ENCODE data around the gene STUM.
"Not testable (repeated sequence)": the region's sequence is repeated elsewhere in the genome, so short reads cannot be mapped to it uniquely, and the experiment has no call there.

The STUM gene, protein sequence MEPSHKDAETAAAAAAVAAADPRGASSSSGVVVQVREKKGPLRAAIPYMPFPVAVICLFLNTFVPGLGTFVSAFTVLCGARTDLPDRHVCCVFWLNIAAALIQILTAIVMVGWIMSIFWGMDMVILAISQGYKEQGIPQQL

DNA sequence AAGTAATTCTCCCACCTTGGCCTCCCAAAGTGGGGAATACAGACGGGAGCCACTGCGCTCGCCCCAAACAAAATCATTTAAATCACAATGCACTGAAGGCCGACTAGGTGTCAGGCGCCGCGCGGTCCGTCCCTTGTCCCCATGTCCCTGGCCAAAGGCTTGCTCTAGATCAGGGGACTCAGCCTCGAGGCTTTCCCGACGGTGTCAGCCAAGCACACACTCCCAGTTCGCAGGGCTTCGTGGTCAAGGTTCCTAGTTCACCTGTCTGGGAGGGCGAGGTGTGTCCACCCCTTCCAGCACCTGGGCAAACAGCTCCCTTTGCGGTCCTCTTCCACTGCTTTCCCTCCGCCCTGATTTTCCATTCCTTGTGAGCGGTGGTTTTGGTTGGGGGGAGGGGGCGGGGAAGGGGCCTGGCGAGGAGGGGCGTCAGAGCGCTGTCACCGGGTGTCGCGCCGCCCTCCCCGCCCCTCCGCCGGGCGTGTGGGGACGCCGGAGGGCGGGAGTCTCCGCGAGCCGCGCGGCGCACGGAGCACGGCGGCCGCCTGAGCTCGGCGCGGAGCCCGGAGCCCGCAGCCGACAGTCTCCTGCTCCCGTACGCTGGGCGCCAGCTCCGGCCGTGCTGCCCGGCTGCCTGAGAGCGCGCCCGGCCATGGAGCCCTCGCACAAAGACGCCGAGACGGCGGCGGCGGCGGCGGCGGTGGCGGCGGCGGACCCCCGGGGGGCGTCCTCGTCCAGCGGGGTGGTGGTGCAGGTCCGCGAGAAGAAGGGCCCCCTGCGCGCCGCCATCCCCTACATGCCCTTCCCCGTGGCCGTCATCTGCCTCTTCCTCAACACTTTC, at the start of gene STUM:
TSS of gene STUM (plus strand) at position 509 of the 838 bp plus-strand sequence. CDS start at position 650, 141 bp downstream.
- DNase-seq, result peak in 1 of 2 experiments; percentile 16

DNA sequence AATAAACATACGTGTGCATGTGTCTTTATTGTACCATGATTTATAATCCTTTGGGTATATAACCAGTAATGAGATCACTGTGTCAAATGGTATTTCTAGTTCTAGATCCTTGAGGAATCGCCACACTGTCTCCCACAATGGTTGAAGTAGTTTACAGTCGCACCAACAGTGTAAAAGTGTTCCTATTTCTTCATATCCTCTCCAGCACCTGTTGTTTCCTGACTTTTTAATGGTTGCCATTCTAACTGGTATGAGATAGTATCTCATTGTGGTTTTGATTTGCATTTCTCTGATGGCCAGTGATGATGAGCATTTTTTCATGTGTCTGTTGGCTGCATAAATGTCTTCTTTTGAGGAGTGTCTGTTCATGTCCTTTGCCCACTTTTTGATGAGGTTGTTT, 48.9 kb upstream of the STUM start:
- not testable (repeated sequence) for DNase-seq

DNA sequence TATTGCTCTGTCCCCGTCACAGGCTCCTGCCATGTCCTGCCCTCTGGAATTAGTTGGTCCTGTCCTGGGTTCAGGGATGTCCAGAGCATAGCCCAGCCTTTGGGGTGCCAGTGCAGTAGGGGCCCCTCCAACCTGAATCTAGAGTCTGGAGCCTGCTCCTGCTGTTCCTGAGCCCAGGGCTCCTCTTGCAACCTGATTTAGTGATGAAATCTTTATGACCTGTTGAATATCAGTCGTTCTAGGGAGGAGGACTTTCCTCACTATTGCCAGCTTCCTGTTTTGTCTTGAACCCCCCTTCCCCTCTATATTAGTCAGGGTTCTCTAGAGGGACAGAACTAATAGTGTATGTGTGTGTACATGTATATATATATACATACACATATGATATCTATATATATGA, 42.5 kb upstream of the STUM start:
- DNase-seq, result no peak

DNA sequence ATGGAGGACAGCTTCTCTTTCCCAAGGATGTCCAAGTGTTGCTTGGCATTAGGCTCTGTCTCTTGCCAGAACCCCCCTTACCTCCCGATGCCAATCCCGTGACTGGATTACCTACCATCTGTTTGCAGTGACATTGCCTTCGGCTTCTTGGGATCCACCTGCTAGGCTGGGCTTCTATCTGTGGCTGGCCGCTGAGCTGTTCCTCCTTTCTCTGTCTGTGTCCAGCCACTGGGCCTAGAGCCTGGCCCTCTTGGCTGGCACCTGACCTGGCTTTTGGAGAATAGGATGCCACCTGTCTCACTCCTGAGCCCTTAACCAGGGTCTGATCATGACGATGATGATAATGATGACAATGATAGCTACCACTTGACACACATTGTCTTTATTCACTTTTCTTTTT, 41.6 kb upstream of the STUM start:
- DNase-seq, result no peak

DNA sequence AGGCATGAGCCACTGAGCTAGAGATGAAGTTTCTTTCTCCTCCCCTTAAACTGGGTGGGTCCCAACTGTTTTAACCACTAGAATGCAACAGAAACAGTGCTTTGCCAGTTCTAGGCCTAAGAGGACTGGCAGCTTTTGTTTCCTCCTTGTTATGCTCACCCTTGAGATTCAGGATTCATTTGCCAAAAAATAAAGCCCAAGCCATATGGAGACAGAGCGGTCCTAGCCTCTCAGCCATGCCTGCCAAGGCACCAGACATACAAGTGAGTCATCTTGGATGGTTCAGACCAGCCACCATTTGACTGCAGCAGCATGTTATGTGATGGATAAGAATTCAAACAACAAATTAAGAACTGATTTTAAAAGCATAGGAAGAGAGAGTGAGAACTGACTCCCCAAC, 38.1 kb upstream of the STUM start:
- DNase-seq, result no peak

DNA sequence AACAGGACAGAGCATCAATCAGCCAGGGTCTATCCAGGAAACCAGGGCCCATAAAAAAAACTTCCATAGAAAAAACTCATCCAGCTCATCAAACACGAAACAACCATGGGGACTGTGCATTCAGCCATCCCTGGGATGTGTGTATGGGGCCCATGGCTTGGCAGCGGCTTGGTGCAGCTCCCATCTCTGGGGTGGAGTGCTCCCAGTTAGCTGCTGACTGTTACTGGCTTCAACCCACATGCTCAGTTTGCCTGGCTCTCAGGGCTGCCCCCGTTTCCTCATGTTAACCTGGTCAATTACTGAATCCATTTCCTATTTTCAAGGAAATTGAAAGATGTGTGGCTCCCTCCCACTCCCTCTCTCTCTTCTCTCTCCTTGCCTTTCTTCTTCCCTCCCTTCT, 37.3 kb upstream of the STUM start:
- no peak for DNase-seq

DNA sequence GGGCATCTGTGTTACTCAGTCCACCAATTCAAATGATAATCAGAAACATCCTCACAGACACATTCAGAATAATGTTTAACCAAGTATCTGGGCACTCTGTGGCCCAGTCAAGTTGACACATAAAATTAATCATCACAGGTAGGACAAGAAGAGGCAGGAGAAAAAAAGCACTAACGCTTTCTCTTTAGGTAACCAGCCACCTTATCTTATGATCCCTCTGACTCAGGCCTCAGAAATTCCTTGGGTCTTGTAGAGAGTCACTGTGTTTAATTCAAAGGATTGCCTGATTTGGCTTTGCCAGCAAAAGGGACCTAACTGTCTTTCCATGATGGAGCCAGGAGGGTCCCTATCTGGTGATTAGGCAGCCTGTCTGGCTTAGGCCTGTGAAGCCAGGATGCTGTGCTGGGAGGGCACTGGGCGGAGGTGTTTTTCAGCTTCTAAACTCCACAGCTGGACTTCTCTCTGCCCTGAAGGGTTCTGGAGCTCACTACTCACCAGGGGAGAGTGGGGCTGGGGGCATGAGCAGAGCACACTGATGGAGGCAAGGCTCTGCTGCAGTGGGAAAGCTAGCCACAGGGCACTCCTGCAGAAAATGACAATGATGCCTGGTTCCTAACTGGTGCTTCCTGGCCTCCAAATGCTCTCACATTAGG, 36.4 kb upstream of the STUM start:
- DNase-seq, result no peak

DNA sequence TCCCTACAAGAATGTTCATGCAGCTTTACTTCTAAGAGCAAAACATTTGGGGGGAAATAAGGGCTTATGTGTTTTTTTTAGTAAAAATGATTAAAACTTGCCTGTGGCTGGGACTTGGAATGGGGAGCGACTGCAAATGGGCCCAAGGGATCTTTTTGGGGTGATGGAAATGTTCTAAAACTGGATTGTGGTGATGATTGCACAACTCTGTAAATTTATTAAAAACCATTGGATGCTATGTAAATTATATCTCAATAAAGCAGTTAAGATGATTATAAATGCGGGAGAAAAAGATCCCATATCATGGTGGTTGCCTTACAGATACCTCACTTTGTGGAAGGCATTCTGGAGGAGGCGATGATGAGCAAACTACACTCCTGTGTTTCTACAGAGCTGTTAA, 30.2 kb upstream of the STUM start:
- no peak for DNase-seq

DNA sequence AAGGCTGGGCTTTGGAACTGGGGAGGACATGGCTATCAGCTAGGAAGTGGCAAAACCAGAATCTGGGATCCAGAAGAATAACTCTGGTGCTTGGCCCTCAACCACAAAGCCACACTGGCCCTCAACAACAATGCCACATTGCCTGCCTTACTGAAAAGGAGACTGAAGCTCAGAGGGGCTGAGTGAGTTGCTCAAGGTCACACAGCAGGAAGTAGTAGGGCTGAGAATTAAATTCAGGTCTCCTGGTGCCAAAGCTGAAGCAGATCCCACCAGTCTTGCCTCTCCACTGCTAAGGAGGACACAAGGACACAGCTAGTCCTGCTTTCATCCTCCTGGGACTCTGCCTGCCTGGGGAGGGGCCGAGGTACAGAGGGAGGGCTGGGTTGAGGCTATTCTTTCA, 29.4 kb upstream of the STUM start:
- DNase-seq, result no peak

DNA sequence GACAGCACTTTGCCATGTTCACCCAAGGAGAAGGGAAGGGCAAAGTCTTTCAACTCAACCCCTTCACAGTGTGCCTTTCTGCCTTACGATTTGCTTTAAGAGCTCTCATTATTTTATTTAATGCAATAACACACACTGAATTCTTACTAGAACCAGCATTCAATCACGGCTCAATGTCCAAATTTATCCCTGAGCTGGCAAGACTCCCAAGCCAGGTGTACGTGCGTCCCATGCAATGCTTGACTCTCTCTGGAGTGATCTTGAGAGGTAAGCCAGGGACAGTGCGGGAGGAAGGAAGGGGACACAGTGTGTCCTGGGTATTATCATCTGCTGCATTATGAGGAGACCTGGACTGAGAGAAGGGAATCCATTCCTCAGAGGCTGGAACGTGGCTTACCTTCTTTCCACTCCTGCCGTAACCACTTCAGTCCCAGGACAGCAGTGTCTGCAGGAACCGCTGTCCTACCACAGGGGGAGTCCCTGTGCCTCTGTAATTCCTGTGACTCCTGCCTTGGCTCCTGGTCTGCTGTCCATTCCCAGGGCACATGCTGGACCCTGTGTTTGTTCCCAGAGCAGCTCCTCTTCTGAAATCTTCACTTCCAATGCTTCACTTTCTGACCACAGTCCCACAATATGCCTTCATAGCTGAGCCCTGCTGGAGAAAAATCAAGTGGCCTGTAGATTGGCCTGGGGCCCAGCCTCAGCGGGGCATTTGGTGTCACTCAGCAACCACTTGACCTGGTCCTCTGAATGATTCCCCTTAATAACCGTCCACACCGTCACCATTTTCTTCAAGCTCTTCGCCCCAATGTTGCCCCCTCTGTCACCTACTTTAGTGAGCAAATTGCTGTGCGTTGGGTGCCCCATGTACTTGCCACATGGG, 28.6 kb upstream of the STUM start:
- DNase-seq, result no peak

DNA sequence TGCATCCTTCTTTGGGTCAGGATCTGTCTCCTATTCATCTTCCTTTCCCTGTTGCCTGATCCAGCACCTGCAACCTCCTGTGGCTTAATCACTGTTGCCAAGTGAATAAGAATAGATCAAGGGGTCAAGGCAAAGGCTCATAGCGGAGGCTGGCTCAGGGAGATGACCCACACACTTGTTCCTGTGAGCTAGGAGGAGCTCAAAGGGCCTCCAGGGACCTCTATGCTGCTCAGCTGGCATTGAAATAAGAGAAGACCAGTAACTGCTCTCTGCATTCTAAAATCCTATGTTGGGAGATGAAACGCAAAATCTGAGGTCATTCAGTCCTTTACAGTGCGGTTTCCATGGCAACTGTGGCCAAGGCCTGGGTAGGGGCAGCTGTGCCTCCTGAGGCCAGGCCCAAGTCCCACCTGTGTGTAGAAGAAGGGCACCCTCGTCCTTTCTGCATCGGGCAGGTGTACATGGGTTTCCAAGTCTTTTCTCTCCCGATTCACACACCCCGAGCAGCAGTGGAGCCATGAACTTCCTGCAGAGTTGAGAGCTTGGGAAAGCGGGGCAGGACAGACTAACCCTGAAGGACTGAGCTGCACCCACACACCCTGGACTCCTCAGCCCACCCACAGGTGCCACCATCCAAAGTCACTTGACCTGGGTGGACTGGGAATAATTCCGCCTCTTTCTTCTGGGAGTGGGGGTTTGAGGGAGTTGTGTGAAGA, 27.8 kb upstream of the STUM start:
- no peak for DNase-seq

DNA sequence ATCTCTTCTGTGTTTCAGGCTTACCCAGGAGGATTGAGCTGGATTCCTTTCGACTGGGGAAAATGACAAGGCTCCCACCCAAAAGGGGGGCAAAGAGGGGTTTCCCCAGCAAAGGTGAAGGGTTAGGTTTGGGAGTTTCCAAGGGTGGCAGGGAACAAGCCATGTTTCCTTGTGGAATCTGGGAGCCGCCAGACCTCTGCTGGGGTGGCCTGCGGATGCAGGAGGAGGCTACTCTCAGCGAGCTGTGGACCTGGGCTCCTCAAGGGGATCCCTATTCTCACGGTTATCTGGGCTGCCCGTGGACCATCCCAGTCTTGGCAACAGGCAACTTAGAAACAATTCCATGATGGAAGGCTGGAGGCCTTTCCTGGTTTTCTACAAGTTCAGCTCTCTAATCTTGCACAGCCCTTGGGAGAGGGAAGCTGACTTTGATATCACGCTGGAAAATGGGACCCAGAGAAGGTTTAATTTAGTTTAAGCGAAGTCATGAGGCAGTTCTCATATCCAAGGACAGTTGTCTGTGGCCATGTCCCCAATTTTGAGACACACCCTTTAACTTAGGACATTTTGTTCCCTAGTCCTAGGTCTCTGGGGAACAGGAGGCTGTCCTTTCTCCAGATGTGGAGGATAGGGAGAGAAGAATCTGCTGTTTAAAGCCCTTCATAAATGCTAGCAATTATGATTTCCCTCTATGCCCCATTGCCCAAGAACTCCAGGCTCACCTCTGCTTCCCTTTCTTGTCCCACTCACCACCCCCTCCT, 24.7 kb upstream of the STUM start:
- no peak for DNase-seq

DNA sequence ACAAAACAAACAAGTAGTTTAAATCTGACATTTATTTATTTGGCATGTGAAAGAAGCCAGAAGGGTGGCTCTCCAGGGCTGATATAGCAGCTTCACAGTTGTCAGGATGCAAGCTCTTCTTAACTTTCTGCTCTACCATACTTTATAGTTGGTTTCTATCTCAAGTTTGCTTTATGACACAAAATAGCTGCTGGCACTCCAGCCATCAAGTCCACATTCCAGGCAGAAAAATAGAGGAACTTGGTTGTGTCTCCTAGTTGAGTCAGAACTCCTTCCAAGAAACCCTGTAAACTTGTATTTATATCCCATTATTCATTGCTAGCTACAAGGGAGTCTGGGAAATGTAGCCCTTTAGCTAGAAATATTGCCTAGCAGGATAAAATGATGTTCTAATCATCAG, 24.0 kb upstream of the STUM start:
- no peak for DNase-seq

DNA sequence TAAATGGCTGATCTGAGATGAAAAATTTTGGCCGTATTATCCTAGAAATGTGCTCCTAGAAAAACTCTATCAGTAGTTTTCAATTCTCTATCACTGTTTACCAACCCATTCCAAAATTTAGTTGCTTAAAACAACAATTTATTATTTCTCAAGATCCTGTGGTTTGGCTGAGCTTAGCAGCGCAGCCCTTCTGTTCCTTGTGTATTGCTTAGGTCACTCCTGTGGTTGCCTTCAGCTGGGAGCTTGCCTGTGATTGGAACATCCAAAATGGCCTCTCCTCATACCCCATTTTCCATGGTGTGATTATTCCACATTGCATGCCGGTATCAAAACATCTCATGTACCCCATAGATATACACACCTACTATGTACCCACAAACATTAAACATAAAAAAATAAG, 22.8 kb upstream of the STUM start:
- no peak for DNase-seq

DNA sequence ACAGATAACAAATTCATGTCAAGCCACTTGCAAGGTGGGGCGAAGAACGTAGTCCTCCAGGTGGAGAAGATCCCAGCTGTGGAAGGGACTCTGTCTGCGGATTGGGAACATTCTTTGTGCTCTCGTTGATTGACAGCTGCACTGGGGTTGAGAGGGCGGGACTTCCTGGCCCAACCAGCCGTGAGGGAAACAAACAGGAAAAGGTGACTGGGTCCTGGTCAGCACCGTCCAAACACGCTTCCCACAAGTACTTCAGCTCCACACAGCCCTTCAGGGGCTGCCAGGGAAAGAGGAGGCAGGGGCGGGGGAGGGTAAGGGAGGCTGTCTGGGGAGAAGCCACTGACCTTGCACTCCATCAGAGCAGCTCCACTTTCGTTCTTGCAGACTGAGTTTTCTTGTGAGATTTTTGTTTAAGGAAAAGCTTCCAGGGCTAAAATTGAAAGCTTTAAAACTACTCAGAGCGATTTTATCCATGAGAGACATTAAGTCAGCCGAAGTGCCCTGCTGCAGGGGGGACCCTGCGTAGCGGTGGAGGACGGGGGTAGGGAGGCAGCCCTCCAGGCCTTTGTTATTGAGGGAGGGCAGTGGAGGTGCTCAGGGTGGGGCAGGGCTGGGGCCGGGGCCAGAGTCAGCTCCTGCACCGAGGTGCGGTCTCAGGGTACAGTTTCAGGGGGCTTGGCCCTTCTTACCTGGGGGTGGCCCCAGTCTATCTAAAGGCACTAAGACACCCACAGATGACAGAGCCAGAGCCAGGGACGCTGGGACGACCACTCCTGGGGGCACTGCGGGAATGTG, 21.6 kb upstream of the STUM start:
- no peak for DNase-seq

DNA sequence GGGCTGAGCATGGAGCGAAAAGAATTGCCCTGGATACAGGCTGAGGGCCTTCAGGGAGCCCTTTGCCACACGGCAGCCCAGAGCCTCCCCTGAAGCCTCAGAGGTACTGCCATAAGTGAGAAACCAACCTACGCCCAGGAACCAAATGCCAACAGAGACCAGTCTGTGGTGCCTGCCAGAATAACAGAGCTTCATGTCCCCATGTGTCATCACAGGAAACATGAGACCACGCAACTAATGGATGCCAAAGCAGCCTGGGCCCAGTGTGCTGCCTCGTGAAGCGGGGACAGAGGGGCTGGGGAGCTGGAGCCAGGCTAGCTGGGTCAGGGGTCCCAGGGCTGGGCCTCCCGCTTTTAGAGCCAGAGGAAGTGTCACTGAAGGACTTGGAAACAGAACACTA, 18.7 kb upstream of the STUM start:
- DNase-seq, result no peak

DNA sequence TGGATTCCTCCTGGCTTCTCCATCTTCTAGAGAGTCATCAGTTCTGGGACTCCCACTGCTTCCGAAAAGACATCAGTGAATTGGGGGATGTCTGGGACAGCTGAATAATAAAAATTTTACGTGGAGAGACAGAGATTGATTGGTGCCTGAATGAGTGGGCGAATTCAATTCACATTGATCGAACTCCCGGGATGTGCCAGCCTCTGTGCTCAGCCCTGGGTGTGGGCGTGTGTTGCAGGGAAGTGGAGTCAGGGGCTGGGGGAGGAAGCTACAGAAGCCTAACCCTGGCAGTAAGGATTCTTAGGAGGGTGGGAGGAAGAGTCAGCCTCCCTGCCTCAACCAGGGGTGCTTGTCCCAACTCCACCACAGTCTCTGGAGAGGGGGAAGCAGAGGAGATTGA, 18.0 kb upstream of the STUM start:
- DNase-seq, result no peak

DNA sequence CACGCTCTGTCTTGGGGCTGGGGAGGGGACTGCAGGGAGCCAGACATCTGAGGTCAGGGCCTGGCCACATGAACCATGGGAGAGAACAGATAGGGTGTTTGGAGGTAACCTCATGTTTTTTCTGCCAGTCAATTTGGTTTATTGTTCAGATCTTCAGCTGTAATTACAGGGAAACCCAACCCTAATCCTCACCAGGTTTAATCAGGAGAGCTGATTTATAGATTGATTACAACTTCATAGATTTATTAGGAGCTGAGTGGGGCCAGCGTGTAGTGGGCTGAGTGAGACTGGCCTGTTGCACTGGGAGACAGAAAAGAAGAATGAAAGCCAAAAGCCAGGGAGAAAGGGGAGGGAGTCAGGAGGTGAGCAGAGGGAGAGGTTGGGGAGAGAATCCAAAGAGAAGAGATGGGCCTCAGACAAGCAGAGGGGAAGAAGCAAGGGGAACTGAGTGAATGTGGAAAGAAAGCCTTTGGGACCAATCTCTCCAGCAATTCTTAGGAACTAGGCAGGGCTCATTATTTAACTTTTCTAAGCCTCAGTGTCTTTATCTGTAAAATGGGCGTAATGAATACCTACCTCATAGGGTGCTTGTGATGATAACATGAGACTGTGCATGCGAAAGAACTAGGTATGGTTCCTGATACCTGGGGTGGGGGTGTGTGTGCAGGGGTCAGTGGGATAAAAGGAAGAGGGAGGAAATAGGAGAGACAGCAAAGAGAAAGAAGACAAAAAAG, 17.0 kb upstream of the STUM start:
- DNase-seq, result no peak

DNA sequence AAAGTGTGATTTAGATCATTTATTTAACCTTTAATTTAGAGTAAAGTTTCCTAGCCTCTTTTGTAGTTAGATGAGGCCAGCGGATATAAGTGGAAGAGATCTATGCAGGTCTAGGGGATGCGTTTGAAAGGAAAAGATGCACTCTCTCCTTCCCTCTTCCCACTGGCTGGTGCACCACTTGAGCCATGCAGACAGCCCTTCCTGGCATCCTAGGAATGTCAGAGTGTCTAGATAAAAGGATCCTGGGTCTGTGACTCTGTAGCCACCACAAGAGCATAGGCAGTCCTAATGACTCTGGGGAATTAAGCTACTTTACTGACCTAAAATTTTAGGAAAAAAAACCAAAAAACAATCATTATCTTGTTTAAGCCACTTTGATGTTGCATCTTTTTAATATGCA, 16.0 kb upstream of the STUM start:
- no peak for DNase-seq

DNA sequence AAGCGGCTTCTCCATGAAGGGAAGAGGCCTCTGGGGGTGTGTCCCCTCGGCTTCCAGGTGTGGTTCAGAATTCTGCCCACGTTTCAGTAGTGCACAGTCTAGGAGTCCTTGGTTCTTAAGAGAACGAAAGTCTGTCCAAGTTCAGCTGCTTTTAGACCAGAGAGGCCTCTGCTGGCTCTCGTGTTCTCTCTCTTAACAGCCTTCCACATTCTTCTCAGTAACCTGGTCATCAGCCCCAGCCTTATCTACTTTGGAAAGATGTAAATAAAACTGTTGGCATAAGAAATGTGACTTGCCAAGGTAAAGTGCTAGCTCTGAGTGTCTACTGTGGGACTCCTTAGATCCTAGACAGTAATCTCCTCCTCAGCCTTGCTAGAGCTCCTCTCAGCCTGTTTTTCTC, 15.3 kb upstream of the STUM start:
- no peak for DNase-seq

Data from stimulated activated CD4-positive, alpha-beta T cell treated with anti-CD3 and anti-CD28 coated beads, Interleukin-4, amount 100 ng/mL, for 4 hours (primary cell).